ENCODE results near the gene FAM163B.
"Not testable (repeated sequence)": the region's sequence is repeated elsewhere in the genome, so short reads cannot be mapped to it uniquely, and the experiment has no call there.

The FAM163B gene

DNA sequence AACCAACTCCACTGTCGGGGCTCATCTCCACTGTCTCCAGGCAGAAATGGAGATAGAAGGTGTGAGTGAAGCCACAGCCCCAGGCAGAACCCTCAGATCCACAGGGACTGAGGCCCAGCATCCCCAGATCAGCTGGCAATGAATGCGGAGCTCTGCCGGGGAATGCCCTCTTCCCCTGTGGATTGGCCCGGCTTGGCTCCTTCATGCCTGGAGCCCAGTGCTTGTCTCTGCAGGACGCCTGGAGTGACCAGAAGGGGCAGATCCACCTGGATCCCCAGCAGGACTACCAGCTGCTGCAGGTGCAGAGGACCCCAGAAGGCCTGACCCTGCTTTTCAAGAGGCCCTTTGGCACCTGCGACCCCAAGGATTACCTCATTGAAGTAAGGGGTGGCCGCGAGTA lies 30.4 kb upstream of the FAM163B start:
- no peak for DNase-seq

DNA sequence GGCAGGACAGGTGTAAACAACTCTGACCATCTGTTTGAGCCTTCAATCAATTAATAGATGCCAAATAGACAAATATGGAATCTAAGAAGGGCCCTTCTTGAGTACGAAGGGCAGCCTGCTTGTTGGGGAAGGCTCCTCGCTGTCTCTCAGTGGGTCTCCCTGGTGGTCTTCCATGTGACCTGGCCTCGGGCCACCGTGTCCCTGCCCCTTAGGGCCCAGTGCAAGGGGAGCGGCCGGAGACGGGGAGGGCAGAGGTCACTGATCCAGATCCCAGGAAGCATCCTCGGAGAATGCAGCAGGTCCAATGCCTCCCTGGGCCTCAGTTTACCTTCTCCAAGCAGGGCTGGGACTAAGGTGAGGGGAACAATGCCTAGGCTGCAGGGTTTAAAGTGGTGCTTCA lies 29.5 kb upstream of the FAM163B start:
- no peak for DNase-seq

DNA sequence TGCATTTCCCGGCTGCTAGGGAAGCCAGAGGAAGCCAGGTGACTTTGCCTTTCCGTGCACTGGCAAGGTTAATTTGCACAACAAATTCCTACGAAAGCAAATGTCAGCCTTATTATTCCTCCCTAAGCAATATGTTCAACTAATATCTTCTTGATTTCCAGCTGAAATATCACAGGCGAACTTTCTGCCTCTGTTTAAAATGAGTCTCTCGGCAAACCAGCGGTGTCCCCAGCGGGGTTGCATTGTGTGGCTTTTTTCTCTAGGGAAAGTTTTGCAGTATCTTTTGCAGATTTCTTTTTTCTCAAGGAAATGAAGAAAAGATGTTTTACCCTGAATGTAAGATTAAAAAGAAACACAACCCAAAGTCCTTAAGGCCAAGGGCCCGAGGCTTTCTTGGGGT lies 28.9 kb upstream of the FAM163B start:
- no peak for DNase-seq

DNA sequence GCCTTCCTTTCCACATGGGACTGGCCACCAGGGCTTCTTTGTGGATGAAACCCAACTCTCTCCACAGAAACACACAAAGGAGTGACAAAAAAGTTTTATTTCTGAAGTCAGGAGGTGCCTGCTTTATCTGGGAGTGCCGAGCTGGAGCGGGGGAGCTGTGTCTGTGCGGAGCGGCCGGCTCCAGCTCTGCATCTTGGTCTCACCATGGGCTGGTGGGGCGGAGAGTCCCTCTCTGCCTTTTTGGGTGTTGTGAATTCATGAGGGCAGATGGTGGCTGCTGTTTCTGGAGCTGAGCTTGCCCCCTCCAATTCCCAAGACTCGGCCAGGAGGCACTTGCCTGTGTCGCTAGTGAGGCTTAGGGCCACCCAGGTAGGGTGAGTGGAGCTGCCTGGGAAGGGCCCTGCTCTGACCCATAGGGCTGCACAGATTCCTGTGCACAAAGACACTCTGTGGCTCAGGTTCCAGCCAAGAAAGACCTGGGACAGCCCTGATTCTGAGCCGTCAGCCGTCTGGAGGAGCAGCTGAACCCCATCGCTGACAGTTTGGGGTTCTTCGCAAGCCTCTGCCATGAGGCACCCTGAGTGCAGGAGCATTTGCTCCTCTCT lies 28.4 kb upstream of the FAM163B start:
- DNase-seq = no peak

DNA sequence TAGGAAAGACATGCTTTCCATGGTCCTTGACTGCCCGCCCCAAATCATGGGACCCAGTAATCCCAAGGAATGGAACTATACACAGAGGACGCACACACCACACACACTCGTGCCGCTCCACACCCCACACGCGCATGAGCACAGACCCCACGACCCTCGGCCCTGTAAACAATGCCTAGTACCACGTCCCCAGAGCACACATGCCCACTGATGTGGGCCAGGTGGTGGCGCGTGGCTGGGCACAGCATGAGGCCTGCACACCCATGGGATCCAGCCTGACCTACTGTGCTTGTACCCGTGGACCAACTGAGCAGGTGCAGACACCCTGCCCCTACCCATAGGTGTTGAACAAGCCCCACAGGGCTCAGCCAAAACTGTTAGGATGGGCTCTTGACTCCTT lies 27.7 kb upstream of the FAM163B start:
- DNase-seq = no peak

DNA sequence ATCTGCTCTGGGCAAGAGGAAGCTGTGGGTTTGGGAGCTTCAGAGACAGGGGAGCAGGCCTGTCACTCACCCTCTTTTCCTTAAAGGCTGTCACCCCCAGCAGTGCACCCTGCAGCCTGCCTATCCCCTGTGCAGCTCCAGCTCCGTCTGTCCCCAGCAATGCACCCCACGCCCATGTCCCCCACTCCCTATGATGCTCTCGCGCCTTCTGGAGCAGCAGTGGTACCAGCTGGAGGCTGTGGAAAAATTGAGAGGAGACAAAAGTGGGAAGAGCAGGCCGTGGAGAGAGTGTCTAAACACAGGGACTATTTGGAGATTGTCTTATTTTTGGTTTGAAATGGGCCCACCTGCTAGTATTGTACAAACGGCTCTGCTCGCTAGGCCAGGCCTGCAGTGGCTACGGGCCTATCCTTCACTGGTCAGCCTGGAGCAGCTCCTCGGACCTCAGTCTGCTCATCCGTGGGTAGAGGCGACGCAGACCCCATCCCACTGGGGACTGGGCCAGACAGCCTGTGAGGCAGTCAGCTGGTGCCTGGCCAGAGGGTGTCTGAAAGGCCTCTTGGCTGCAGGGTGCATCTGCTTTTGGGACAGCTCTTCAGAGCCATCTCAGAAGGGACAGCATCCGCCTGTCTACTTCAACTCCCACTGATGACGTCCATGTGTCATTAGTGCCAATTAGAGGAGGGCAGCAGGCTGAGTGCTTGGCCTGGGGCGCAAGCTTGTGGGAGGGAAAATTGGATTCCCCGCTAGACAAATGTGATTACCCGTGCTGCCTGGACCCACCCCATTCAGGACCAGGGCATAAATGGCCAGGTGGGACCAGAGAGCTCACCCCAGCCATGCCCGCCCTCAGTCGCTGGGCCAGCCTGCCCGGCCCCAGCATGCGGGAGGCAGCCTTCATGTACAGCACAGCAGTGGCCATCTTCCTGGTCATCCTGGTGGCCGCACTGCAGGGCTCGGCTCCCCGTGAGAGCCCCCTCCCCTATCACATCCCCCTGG lies 26.6 kb upstream of the FAM163B start, which contains the start of gene DBH:
Gene DBH (plus strand): TSS at position 831 of the 999 bp plus-strand sequence. CDS start 9 bp downstream, at position 840.
- DNase-seq = no peak

DNA sequence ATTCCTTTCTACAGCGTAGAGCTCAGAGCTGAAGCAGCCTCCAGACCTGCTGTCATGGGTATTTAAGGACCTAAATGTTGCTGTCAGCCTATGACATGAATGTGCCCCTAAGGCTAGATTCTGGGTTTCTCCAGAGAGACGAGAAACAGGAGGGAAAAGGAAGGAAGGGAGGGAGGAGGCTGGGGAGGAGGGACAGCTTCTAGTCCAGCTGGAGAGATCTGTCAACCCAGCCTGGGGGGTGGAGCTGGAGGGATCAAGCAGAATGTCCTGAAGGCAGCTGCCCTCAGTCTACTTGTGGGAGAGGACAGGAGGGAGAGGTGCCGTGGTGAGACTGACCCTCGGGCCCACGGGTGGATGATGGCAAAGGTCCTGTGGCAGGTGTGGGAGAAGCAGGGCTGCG lies 25.9 kb upstream of the FAM163B start:
- DNase-seq = no peak

DNA sequence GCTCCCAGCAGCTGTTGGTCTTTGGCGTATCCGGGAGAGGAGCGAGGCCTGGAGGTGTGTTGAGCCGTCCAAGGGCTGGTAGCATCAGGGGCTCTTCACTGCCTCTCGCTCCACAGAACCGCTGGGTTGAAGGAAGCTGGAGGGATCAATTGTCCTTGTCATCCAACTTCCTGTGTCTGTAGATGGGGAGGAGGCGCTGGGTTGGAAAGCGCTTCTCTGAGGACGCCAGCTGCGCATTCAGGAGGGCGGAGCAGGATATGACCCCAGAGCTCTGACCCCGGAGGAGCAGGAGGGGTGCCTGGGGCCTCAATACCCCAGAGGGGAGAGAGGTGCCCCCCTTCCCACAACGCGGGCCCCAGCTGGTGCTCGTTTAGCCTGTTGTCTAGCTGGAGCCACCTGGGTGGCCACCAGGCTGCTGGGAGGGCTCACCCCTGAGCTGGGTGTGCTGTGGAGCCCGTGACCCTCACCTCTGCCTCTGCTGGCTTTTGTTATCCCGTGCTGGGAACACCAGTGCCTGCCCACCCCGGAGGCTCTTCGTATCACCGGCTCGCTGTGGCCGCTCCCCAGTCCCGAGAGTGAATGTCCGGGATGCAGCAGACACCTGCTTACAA lies 25.0 kb upstream of the FAM163B start:
- DNase-seq = no peak

DNA sequence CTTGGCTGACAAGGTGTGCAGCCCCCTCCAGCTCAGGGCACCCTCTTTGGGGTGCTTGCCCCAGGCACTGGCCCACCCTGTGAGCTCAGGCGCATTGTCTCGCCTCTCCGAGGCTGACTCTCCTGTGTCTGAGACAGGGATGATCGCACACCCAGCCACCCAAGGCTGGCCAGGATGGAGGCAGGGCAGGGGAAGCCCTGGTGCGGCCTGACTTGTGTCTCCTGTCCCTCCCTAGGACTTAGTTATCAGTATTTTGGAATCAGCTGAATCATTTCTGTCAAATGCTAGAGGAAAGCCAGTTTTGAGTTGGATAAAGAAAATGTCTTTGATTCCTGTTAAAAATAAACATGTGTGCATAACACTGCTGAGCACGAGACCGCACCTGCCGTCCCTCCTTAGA lies 24.5 kb upstream of the FAM163B start:
- no peak for DNase-seq

DNA sequence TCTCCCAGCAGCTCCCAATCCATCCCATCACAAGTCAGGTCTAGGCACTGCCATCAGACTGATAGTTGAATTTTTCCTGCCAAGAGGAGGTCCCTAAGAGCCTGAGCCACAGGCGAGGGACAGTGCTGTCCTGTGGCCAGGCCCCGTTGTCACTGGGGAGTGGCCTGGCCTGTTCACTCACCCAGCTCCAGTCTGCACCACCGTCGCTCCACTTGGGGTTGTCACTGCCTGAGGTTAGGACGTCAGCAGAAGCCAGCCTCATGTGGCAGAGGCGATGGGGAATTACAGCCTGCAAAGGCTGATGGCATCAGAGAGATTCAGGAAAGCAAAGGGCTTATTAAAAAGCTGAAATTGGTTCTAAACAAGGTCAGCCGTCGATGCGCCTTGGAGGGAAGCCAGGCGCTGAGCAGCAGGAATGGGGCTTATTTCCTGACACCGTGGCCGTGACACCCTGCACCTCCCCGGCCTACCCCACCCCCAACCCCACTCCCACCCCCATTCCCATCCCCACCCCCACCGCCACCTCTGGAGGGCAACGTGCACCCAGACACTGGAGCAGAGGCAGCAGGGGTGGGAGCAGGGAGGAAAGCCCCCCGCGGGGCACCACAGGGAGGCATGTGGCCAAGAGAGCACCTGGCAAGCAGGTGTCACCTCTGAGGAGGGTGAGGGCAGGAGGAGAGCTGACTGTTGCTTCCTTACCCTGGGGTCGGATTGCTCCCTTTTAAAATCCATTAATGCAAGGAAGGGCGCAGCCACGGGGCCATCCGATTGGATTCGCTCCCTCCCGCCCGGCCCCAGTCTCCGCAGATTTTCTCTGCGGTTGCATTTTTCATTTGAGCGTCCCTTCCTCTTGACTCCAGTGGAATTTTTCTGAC lies 23.9 kb upstream of the FAM163B start:
- DNase-seq = no peak

DNA sequence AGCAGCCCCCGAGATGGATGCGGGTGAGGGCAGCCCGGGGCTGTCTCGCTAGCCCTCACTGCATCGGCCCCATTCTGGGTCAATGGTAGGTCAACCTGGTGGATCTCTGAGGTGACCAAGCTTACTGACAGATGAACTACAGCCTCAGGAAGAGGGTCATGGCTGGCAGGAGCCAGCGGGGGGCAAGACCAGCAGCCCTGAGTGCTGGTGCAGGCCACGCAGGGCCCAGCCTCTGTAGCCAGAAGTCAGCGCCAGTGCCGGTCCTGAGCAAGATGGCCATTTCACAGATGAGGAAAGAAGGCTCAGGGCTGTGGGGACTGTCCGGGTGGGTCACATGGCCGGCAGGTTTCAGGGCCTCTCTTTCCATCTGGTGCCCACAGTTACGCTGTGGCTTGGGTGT lies 21.9 kb upstream of the FAM163B start:
- DNase-seq = no peak

DNA sequence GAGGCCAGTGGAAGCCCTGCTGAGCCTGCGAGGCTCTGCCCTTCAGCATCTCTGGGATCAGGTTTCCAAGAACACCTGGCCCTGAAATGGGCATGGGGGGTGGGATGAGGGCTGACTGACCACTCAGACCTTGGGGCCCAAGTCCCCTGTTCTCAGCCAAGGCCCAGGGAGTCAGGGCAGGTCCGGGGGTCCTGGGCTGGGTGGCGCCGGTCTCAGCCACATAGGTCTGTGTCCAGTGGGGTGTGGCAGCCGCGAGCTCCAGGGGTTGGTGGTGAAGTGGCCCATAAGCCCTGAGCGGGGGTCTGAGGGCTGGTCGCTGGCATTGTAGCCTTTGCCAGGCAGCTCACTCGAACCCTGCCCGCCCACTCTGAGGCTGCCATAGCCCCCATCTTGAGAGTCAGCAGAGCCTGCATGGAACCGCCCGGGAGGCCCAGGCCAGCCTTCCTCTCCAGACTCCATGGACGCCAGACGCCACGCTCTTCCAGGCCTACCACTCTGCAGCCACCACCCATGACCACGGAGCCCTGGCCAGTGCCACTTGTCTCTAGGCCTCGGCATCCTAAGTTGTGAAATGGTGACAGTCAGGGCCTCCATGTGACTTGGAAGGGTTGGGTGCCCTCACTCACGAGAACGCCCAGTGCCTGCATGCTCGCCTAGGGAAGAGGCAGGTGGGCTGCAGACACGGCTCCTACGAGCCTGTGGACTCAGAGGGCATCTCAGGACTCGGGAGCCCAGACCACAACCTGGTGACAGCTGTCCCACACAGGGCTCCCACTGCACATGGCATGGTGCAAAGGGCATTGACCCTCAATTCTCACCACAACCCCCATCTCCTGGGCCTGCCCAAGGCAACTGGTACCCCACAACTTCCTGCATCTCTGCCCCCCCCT lies 20.3 kb upstream of the FAM163B start:
- no peak for DNase-seq

DNA sequence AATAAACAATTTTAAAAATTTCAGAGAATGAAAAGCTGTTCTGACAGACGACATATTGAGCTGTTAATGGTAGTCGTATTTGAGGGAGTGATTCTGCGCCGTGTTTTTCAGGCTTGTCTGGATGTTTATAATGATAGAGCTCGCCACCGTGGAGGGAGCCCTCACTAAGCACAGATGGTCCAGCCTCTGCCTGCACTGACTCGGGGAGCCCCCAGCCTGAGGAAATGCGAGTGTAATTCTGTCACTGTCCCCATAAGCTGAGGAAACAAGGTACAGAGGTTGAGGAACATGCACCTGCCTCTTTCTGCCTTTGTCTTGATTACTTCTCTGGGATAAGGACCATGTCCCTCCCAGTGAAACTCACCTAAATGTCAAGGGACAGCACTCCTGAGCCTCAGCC lies 19.6 kb upstream of the FAM163B start:
- no peak for DNase-seq

DNA sequence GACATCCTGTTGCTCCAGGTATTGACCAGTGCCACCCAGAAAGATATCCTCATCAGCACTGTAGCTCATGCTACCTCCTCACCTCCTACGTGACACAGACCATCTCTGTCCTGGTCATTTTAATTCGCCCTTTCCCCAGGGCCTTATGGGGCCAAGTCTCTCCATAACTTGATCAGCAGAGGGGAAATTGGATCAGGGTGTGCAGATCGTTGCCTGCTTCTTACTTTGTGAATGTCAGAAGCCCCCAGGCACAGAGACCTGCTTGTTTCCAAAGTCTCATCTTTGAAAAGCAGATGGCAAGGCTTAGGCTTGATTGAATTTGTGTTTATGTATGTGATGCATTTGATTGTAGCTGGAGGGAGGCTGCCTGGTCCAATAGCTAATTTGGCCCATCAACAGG lies 18.2 kb upstream of the FAM163B start:
- DNase-seq = no peak

DNA sequence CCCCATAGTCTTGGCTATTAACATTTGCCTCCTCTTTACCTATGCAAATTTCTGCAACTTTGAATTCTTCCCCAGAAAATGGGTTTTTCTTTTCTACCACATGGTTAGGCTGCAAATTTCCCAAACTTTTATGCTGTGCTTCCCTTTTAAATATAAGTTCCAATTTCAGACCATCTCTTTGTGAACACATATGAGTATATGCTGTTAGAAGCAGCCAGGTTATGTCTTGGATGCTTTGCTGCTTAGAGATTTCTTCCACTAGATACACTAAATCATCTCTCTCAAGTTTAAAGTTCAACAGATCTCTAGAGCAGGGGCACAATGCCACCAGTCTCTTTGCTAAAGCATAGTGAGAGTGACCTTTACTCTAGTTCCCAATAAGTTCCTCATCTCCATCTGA lies 16.8 kb upstream of the FAM163B start:
- DNase-seq = not testable (repeated sequence)

DNA sequence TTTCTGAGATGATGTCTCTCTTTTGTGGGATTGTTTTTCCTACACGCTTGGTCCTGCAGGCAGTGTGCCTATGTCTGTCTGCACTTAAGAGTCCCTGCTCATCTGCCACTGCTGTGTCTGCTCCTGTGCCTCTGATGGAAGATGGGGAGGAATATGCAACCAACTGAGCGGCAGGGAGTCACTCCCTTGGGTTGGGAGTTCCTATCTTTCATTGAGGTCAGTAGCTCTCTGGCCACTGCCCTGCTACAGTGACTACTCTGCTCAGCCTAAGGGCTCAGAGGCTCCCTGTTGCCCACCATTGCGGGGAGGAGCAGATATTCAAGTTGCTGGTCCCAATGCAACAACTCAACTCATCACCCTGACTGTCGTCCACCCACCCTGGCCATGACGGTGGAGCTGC lies 13.4 kb upstream of the FAM163B start:
- DNase-seq = no peak

DNA sequence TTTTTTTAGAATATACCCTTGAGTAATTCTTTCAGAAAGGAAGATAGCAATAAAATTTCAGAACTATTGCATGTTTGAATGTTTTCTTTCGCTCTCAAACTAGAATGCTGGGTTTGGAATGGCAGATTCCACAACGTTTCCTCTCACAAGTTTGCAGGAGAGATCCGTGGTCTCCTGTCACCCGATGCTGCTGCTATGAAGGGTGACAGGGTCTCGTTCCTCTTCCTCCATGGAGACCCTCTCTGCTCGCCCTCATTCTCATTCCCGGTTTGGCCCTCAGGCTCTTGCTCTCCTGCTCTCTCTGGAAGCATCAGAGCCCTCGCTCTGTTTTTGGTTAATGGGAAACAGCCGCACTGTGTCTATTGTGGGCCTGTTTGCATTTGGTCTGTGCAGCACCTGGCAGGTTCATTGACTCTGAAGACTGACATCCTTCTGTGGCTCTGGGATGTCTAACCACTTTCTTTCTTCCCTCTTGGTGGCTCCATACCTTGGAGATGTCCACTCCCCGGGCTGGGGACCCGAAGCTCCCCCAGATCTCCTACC lies 12.6 kb upstream of the FAM163B start:
- DNase-seq = no peak

DNA sequence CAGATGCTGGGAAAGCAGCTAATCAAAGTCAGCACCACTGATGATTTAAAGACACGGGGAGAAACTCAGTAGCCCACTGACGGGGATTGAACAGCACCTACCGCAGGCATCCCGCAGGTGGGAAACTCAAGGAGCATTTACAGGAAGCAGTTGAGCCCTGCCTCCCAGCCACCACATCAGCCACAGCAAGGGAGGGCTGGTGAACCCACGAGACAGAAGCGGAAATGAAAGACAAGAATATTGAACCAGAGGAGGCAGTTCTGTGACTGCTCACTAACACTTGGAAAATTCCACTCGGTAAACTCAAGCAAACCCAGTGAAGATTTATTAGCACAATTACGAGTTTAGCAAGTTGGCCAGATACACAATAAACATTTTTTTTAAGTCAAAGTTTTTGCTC lies 10.6 kb upstream of the FAM163B start:
- DNase-seq = peak; percentile 81

DNA sequence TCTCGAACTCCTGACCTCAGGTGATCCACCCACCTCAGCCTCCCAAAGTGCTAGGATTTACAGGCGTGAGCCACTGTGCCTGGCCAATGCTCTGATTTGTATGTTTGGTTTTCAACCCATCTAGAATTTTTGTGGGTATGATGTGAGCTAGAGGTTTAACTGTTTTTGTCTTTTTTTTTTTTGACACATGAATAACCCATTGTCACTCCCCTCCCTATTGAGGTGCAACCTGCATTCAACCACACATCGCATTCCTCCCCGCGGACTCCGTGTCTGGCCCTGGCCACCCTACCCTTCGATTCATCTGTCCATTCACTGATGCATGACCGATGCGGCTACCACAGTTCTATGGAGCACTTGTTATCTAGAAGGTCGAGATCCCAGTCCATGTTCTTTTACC lies 9.5 kb upstream of the FAM163B start:
- DNase-seq = no peak

DNA sequence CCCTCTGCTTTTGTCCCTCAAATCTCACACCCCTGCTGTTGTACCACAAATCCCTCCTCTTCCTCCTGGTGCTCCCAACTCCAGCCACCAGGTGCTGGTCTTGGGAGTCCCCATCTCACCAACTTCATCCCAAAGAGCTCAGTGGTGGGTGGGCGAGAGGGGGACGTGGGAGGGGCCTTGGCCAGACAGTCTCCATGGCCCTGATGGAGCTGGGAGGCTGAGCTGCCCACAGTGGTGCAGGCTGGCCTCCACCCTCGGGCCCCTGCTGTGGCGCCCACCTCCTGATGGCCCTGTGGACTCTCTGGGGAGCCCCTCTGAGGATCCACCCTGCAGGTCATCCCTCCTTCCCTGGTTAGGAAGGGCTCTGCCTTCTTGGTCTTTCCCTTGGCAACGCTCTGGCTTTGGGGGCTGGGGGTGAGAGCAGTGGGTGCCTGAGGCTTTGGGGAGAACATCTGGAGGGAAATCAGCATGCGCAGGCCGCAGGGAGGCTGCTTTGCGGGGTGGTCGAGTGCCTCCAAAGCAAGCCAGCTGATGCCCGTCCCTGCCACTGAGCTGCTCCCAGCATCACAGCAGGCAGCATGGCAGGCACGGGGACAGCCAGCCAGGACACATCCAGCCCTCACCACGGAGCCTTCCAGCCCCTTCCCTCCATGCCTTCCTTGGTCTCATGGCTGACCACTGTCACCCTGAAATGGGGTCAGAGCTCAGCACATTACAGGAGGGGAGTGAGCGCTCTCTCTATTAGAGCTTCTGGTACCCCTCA lies 7.6 kb upstream of the FAM163B start:
- no peak for DNase-seq

All from CD4-positive, alpha-beta T cell treated with Interleukin-6 for 4 hours (primary cell).